Liver (tissue), 9 donors: ENCODE data around the gene RRM2. TPM values are rescaled to one million over a fixed set of nuclear protein-coding genes. Genes with fewer than 3 reads are reported as not detected.

Experiments
- DNase-seq: peaks from one replicate; pipeline ENCODE4 v3.0.0-alpha.2; 2017; ENCODE audit warnings: low spot score
- H3K27ac ChIP-seq, 2 donors: one replicate each; pipeline ENCODE4 v1.7.0; 2013; ENCODE audit warnings: inconsistent platforms in 2 of 2, low read length in 2 of 2, control low read depth in 1 of 2, low read depth in 1 of 2, mild to moderate bottlenecking in 1 of 2
- H3K27me3 ChIP-seq, 4 donors: one replicate each; pipeline versions ENCODE4 v1.6.1 to v1.7.0; 2013; ENCODE audit warnings: low read length in 3 of 4, inconsistent platforms in 1 of 4, mild to moderate bottlenecking in 1 of 4, moderate library complexity in 1 of 4; ENCODE audit not compliant: control insufficient read depth in 4 of 4, insufficient read depth in 4 of 4
- H3K36me3 ChIP-seq, 4 donors: one replicate each; pipeline versions ENCODE4 v1.6.1 to v1.7.0; 2013; ENCODE audit warnings: low read length in 3 of 4, mild to moderate bottlenecking in 3 of 4, low read depth in 1 of 4, moderate library complexity in 1 of 4; ENCODE audit not compliant: control insufficient read depth in 4 of 4, insufficient read depth in 3 of 4
- H3K4me1 ChIP-seq, 4 donors: one replicate each; pipeline versions ENCODE4 v1.6.1 to v1.7.0; 2013; ENCODE audit warnings: low read length in 3 of 4, mild to moderate bottlenecking in 3 of 4, moderate library complexity in 1 of 4; ENCODE audit not compliant: control insufficient read depth in 4 of 4, insufficient read depth in 4 of 4
- H3K4me3 ChIP-seq, 3 donors: one replicate each; pipeline versions ENCODE4 v1.6.1 to v1.7.0; 2013; ENCODE audit warnings: low read length in 3 of 3, control low read depth in 1 of 3, low read depth in 1 of 3, mild to moderate bottlenecking in 1 of 3
- H3K9ac ChIP-seq, 2 donors: one replicate each; pipeline ENCODE4 v1.7.0; 2013; ENCODE audit warnings: low read length in 2 of 2, mild to moderate bottlenecking in 2 of 2, moderate library complexity in 2 of 2, control low read depth in 1 of 2, low read depth in 1 of 2
- H3K9me3 ChIP-seq, 4 donors: one replicate each; pipeline versions ENCODE4 v1.6.1 to v1.7.0; 2013; ENCODE audit warnings: low read length in 3 of 4; ENCODE audit not compliant: control insufficient read depth in 4 of 4
- EGR1 ChIP-seq, 2 donors: IDR thresholded peaks; 2 replicates each; pipeline ENCODE4 v1.6.1; 2016 to 2018; ENCODE audit warnings: antibody characterized with exemption in 2 of 2, low read depth in 2 of 2
- FOXA1 ChIP-seq: IDR thresholded peaks from 2 replicates; pipeline ENCODE4 v1.6.1; 2016; ENCODE audit warnings: antibody characterized with exemption
- FOXA2 ChIP-seq: IDR thresholded peaks from 2 replicates; pipeline ENCODE4 v1.6.1; 2016; ENCODE audit warnings: antibody characterized with exemption
- GABPA ChIP-seq, 2 donors: IDR thresholded peaks in 1 of 2; conservative IDR thresholded peaks in 1 of 2; 2 replicates each; pipeline ENCODE4 v1.6.1; 2016; ENCODE audit warnings: antibody characterized with exemption in 2 of 2, mild to moderate bottlenecking in 1 of 2, moderate library complexity in 1 of 2
- HNF4A ChIP-seq, 2 donors: conservative IDR thresholded peaks; 2 replicates each; pipeline ENCODE4 v1.6.1; 2016; ENCODE audit warnings: antibody characterized with exemption in 2 of 2, mild to moderate bottlenecking in 2 of 2
- HNF4G ChIP-seq: IDR thresholded peaks from 2 replicates; pipeline ENCODE4 v1.6.1; 2016; ENCODE audit warnings: antibody characterized with exemption
- JUND ChIP-seq, 2 donors: IDR thresholded peaks; 2 replicates each; pipeline ENCODE4 v1.6.1; 2016; ENCODE audit warnings: antibody characterized with exemption in 2 of 2
- NR2F2 ChIP-seq: IDR thresholded peaks from 2 replicates; pipeline ENCODE4 v1.6.1; 2016; ENCODE audit warnings: antibody characterized with exemption
- RAD21 ChIP-seq, 2 donors: IDR thresholded peaks; 2 replicates each; pipeline ENCODE4 v1.6.1; 2016; ENCODE audit warnings: antibody characterized with exemption in 2 of 2, mild to moderate bottlenecking in 2 of 2
- RXRA ChIP-seq, 2 donors: IDR thresholded peaks; 2 replicates each; pipeline ENCODE4 v1.6.1; 2017 to 2018; ENCODE audit warnings: antibody characterized with exemption in 2 of 2, mild to moderate bottlenecking in 1 of 2
- SP1 ChIP-seq: IDR thresholded peaks from 2 replicates; pipeline ENCODE4 v1.6.1; 2018; ENCODE audit warnings: antibody characterized with exemption, mild to moderate bottlenecking
- TAF1 ChIP-seq: conservative IDR thresholded peaks from 2 replicates; pipeline ENCODE4 v1.6.1; 2016; ENCODE audit warnings: antibody characterized with exemption, mild to moderate bottlenecking
- YY1 ChIP-seq: IDR thresholded peaks from 2 replicates; pipeline ENCODE4 v1.6.1; 2016; ENCODE audit warnings: antibody characterized with exemption, mild to moderate bottlenecking
- WGBS: extraction: QIAGEN DNeasy Blood & Tissue Kit; methylation state at CpG from one replicate; pipeline ENCODE4 v1.1.7; 2013; 5-methylcytosine and 5-hydroxymethylcytosine counted together
- polyA plus RNA-seq, 2 donors: library from polyadenylated mRNA; stranded (reverse) in 1 of 2; unstranded in 1 of 2; fragments of 200-250 nt in 1 of 2; fragments of >200 nt in 1 of 2; fragmentation: Nextera tagmentation in 1 of 2; extraction: Ambion mirVana in 1 of 2; gene quantifications; one replicate each; pipeline versions ENCODE4 v1.2.1 to v1.2.3, GENCODE V29; 2013 to 2015
- total RNA-seq, 2 donors: library from RNA; depleted of rRNA; stranded (reverse); fragments of >200 nt; gene quantifications; one replicate each; pipeline ENCODE4 v1.2.3, GENCODE V29; 2014
- TF ChIP-seq, protein P1 (sequence below): IDR thresholded peaks from 2 replicates; pipeline ENCODE4 v1.6.1; 2016; ENCODE audit warnings: antibody characterized with exemption
- TF ChIP-seq, protein P2 (sequence below): IDR thresholded peaks from 2 replicates; pipeline ENCODE4 v1.6.1; 2016; ENCODE audit warnings: antibody characterized with exemption
- TF ChIP-seq, protein P3 (sequence below): IDR thresholded peaks from 2 replicates; pipeline ENCODE4 v1.6.1; 2016; ENCODE audit warnings: antibody characterized with exemption, mild to moderate bottlenecking
- TF ChIP-seq, protein P4 (sequence below): IDR thresholded peaks from 2 replicates; pipeline ENCODE4 v1.6.1; 2016; ENCODE audit warnings: antibody characterized with exemption
- TF ChIP-seq, protein P5 (sequence below): fragments of 150-350 bp; IDR thresholded peaks from 2 replicates; pipeline ENCODE4 v1.5.1; 2017; ENCODE audit warnings: improper control_type of control experiment, low read depth, low read length; ENCODE audit not compliant: missing input control
- donor health status: healthy.
- donor health status: healthy.
- donor health status: healthy.
- donor health status: healthy.
- donor health status: healthy.

Gene RRM2
- total and polyA plus RNA-seq, 4 donors = 3.9 to 124 (median 18.5) TPM

DNA sequence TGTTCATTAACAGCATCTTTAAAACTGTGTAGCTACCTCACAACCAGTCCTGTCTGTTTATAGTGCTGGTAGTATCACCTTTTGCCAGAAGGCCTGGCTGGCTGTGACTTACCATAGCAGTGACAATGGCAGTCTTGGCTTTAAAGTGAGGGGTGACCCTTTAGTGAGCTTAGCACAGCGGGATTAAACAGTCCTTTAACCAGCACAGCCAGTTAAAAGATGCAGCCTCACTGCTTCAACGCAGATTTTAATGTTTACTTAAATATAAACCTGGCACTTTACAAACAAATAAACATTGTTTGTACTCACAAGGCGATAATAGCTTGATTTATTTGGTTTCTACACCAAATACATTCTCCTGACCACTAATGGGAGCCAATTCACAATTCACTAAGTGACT, 7.0 kb downstream of the RRM2 start:
- no peaks in the 10 kb centered on the region for H3K36me3 ChIP-seq
- peaks cover 0 to 13% (median 4%) of the 10 kb centered on the region in 4 donors for H3K4me1 ChIP-seq
- no peak for TF ChIP-seq FOXA1
- TF ChIP-seq SP1 = no peak
- TF ChIP-seq, protein P1, sequence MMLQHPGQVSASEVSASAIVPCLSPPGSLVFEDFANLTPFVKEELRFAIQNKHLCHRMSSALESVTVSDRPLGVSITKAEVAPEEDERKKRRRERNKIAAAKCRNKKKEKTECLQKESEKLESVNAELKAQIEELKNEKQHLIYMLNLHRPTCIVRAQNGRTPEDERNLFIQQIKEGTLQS = no peak
- no peak for TF ChIP-seq YY1
- no peak for TF ChIP-seq HNF4G
- TF ChIP-seq JUND (IDR thresholded peaks at IDR 0.05) = no peak
- TF ChIP-seq, protein P2, sequence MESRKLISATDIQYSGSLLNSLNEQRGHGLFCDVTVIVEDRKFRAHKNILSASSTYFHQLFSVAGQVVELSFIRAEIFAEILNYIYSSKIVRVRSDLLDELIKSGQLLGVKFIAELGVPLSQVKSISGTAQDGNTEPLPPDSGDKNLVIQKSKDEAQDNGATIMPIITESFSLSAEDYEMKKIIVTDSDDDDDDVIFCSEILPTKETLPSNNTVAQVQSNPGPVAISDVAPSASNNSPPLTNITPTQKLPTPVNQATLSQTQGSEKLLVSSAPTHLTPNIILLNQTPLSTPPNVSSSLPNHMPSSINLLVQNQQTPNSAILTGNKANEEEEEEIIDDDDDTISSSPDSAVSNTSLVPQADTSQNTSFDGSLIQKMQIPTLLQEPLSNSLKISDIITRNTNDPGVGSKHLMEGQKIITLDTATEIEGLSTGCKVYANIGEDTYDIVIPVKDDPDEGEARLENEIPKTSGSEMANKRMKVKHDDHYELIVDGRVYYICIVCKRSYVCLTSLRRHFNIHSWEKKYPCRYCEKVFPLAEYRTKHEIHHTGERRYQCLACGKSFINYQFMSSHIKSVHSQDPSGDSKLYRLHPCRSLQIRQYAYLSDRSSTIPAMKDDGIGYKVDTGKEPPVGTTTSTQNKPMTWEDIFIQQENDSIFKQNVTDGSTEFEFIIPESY = no peak
- TF ChIP-seq NR2F2 = no peak
- no peak for TF ChIP-seq HNF4A (conservative IDR thresholded peaks at IDR 0.05)
- TF ChIP-seq, protein P3, sequence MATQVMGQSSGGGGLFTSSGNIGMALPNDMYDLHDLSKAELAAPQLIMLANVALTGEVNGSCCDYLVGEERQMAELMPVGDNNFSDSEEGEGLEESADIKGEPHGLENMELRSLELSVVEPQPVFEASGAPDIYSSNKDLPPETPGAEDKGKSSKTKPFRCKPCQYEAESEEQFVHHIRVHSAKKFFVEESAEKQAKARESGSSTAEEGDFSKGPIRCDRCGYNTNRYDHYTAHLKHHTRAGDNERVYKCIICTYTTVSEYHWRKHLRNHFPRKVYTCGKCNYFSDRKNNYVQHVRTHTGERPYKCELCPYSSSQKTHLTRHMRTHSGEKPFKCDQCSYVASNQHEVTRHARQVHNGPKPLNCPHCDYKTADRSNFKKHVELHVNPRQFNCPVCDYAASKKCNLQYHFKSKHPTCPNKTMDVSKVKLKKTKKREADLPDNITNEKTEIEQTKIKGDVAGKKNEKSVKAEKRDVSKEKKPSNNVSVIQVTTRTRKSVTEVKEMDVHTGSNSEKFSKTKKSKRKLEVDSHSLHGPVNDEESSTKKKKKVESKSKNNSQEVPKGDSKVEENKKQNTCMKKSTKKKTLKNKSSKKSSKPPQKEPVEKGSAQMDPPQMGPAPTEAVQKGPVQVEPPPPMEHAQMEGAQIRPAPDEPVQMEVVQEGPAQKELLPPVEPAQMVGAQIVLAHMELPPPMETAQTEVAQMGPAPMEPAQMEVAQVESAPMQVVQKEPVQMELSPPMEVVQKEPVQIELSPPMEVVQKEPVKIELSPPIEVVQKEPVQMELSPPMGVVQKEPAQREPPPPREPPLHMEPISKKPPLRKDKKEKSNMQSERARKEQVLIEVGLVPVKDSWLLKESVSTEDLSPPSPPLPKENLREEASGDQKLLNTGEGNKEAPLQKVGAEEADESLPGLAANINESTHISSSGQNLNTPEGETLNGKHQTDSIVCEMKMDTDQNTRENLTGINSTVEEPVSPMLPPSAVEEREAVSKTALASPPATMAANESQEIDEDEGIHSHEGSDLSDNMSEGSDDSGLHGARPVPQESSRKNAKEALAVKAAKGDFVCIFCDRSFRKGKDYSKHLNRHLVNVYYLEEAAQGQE = no peak
- TF ChIP-seq, protein P4, sequence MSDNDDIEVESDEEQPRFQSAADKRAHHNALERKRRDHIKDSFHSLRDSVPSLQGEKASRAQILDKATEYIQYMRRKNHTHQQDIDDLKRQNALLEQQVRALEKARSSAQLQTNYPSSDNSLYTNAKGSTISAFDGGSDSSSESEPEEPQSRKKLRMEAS = no peak
- no peak for TF ChIP-seq EGR1 (IDR thresholded peaks at IDR 0.05; ENCODE audit: low read depth in 2 of 2)
- no peak for TF ChIP-seq TAF1
- TF ChIP-seq RAD21 (IDR thresholded peaks at IDR 0.05) = no peak
- TF ChIP-seq, protein P5, sequence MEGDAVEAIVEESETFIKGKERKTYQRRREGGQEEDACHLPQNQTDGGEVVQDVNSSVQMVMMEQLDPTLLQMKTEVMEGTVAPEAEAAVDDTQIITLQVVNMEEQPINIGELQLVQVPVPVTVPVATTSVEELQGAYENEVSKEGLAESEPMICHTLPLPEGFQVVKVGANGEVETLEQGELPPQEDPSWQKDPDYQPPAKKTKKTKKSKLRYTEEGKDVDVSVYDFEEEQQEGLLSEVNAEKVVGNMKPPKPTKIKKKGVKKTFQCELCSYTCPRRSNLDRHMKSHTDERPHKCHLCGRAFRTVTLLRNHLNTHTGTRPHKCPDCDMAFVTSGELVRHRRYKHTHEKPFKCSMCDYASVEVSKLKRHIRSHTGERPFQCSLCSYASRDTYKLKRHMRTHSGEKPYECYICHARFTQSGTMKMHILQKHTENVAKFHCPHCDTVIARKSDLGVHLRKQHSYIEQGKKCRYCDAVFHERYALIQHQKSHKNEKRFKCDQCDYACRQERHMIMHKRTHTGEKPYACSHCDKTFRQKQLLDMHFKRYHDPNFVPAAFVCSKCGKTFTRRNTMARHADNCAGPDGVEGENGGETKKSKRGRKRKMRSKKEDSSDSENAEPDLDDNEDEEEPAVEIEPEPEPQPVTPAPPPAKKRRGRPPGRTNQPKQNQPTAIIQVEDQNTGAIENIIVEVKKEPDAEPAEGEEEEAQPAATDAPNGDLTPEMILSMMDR = no peak
- TF ChIP-seq FOXA2 = no peak
- no peak for TF ChIP-seq GABPA (IDR thresholded peaks at IDR 0.05 in 1 of 2, conservative IDR thresholded peaks at IDR 0.05 in 1 of 2)
- no peak for TF ChIP-seq RXRA (IDR thresholded peaks at IDR 0.05)
- H3K27me3 ChIP-seq = no peaks in the 10 kb centered on the region
- no peak for DNase-seq
- no peak overlapping the region for H3K27ac ChIP-seq
- no peak overlapping the region for H3K4me3 ChIP-seq
- no peak overlapping the region for H3K9ac ChIP-seq
- H3K9me3 ChIP-seq = no peaks in the 10 kb centered on the region
- WGBS = 82% methylated on average over 3 of the region's 3 CpGs
